H1 (cell line): Measurements from ENCODE around the gene KPNA4. TPM values are rescaled to one million over a fixed set of nuclear protein-coding genes. Genes with fewer than 3 reads are reported as not detected.

Source experiments
- CBX8 ChIP-seq: fragments of 300-800, 300-1000 bp; sonication (generic); IDR thresholded peaks from 2 replicates; pipeline ENCODE4 v1.7.1; 2016; ENCODE audit warnings: low read depth, low read length, borderline replicate concordance
- CHD1 ChIP-seq: IDR thresholded peaks from 2 replicates; pipeline ENCODE4 v1.6.1; 2012; ENCODE audit warnings: low read depth, low read length, improper control_type of control experiment
- FOSL1 ChIP-seq: IDR thresholded peaks from 2 replicates; pipeline ENCODE4 v1.6.1; 2011; ENCODE audit warnings: mild to moderate bottlenecking, low read depth, low read length, moderate library complexity; ENCODE audit not compliant: insufficient read depth
- POU5F1 ChIP-seq: IDR thresholded peaks from 2 replicates; pipeline ENCODE4 v1.6.1; 2011; ENCODE audit warnings: low read depth, mild to moderate bottlenecking, low read length, moderate library complexity
- polyA plus RNA-seq, 7 experiments: library from polyadenylated mRNA; depleted of rRNA in 3 of 7; stranded (reverse) in 5 of 7; unstranded in 2 of 7; fragments of >200 nt in 5 of 7; fragments of 200-250 nt in 2 of 7; gene quantifications; 1 replicate in 5 of 7; 2 replicates in 1 of 7; 4 replicates in 1 of 7; pipeline versions ENCODE4 v1.2.1 to v1.2.3, GENCODE V29; 2011 to 2013; ENCODE audit warnings: missing spikeins in 2 of 7, mixed read lengths in 2 of 7
- total RNA-seq: library from RNA; stranded (reverse); fragmentation: NEBNext Ultra II Directional; extraction: Animal tissue kit (Norgen Biotek cat#: 25700); gene quantifications from 2 replicates; pipeline ENCODE4 v1.2.1, GENCODE V29; 2021
- TF ChIP-seq, protein P1 (sequence below), 3 experiments: IDR thresholded peaks; 1 replicate in 2 of 3; 2 replicates in 1 of 3; pipeline versions ENCODE4 v1.5.1 to v1.6.1; 2011; ENCODE audit warnings: low read length in 3 of 3, mild to moderate bottlenecking in 3 of 3, inconsistent platforms in 2 of 3, low read depth in 1 of 3, moderate library complexity in 1 of 3; ENCODE audit not compliant: insufficient read depth in 1 of 3; ENCODE audit errors: control extremely low read depth in 1 of 3

Gene KPNA4
- total and polyA plus RNA-seq, 2 of the 8 experiments (the other 6 are each of a cell fraction or from before 2014, with no cell fraction given), result 13.2 to 81.9 TPM

GRCh38 chr3:160608870-160609269, 43.5 kb upstream of the KPNA4 start (continued):
- TF ChIP-seq, protein P1, sequence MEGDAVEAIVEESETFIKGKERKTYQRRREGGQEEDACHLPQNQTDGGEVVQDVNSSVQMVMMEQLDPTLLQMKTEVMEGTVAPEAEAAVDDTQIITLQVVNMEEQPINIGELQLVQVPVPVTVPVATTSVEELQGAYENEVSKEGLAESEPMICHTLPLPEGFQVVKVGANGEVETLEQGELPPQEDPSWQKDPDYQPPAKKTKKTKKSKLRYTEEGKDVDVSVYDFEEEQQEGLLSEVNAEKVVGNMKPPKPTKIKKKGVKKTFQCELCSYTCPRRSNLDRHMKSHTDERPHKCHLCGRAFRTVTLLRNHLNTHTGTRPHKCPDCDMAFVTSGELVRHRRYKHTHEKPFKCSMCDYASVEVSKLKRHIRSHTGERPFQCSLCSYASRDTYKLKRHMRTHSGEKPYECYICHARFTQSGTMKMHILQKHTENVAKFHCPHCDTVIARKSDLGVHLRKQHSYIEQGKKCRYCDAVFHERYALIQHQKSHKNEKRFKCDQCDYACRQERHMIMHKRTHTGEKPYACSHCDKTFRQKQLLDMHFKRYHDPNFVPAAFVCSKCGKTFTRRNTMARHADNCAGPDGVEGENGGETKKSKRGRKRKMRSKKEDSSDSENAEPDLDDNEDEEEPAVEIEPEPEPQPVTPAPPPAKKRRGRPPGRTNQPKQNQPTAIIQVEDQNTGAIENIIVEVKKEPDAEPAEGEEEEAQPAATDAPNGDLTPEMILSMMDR (IDR thresholded peaks at IDR 0.05; ENCODE audit: control extremely low read depth in 1 of 3, insufficient read depth in 1 of 3, low read depth in 1 of 3, low read length in 3 of 3), result no peak
- TF ChIP-seq FOSL1 (no peak), CHD1 (no peak), POU5F1 (no peak), CBX8 (no peak)
